Astrocyte of the cerebellum (primary cell): ENCODE results near the gene PRDX5.
A peak's percentile ranks its signal among the peaks of the same experiment; 100 is the strongest.
"Not testable (repeated sequence)": the region's sequence is repeated elsewhere in the genome, so short reads cannot be mapped to it uniquely, and the experiment has no call there.

ENCODE experiments used
- DNase-seq: peaks from one replicate; pipeline ENCODE4 v3.0.0-alpha.2; 2011; ENCODE audit warnings: low read depth
- H3K4me3 ChIP-seq: 2 replicates; pipeline ENCODE4 v1.5.1; 2011; ENCODE audit warnings: mild to moderate bottlenecking, low read depth, low read length, moderate library complexity
- in situ Hi-C: cut with HindIII; loops from 2 replicates; pipeline ENCODE4 v1.10.0; 2017; ENCODE audit warnings: low sequenced_read_pairs
- TF ChIP-seq, protein P1 (sequence below): IDR thresholded peaks from 2 replicates; pipeline ENCODE4 v1.5.1; 2012; ENCODE audit warnings: low read length, low read depth, moderate library complexity, mild to moderate bottlenecking; ENCODE audit errors: missing control alignments

Gene PRDX5

DNA sequence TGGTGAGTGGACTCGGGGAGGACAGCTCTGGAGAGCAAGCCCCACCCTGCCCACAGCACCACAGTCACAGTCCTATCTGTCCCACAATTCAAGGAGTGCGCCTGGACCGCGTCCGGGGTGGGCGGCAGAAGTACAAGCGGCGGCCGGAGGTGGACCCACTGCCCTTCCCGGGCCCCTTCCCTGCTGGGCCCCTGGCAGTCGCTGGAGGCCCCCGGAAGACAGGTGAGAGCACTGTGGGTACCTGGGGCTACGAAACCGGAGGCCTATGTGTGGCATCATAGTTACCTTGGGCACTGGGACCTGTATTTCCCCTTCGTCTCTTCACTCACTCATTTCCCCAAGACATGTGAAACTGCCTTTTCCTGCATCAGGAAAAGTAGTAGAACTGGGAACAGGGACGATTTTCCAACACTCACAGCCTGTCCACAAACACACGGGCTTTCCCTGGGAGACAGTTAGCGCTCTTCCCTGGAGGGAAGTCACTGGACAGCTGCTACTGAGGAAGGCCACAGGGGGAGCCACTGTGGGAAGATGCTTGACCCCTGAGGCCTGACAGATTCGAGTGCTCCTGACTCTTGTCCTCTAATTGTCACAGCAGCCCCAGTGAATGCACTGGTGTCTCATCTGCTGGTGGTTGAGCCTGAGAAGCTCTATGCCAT, 3.6 kb upstream of the PRDX5 start:
- H3K4me3 ChIP-seq: no peak overlapping the region
- TF ChIP-seq, protein P1, sequence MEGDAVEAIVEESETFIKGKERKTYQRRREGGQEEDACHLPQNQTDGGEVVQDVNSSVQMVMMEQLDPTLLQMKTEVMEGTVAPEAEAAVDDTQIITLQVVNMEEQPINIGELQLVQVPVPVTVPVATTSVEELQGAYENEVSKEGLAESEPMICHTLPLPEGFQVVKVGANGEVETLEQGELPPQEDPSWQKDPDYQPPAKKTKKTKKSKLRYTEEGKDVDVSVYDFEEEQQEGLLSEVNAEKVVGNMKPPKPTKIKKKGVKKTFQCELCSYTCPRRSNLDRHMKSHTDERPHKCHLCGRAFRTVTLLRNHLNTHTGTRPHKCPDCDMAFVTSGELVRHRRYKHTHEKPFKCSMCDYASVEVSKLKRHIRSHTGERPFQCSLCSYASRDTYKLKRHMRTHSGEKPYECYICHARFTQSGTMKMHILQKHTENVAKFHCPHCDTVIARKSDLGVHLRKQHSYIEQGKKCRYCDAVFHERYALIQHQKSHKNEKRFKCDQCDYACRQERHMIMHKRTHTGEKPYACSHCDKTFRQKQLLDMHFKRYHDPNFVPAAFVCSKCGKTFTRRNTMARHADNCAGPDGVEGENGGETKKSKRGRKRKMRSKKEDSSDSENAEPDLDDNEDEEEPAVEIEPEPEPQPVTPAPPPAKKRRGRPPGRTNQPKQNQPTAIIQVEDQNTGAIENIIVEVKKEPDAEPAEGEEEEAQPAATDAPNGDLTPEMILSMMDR: peak; percentile 19
- DNase-seq: no peak
- in situ Hi-C loops: no loop called here

DNA sequence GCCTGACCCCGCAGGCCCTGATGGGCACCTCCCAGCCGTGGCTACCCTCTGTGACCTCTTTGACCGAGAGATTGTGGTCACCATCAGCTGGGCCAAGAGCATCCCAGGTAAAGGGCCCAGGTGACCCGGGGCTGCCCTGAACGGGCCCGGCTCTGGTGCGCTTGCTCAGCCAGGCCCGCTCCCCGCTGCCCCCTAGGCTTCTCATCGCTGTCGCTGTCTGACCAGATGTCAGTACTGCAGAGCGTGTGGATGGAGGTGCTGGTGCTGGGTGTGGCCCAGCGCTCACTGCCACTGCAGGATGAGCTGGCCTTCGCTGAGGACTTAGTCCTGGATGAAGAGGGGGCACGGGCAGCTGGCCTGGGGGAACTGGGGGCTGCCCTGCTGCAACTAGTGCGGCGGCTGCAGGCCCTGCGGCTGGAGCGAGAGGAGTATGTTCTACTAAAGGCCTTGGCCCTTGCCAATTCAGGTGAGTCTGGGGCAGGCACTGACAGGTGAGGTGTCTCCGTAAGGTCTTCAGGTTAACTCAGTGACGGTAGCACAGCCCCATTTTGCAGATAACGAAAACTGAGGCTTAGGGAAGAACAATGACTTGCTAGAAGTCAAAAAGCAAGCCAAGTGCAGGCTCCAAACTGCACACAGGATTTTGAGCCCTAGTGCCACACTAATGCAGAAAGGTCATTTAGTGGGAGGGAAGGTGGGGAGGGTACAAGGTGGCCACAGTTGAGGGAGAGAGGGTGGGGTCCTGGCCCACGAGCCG, 2.9 kb upstream of the PRDX5 start:
- in situ Hi-C loops: no loop called here
- TF ChIP-seq, protein P1: no peak
- DNase-seq: no peak
- H3K4me3 ChIP-seq: no peak overlapping the region

DNA sequence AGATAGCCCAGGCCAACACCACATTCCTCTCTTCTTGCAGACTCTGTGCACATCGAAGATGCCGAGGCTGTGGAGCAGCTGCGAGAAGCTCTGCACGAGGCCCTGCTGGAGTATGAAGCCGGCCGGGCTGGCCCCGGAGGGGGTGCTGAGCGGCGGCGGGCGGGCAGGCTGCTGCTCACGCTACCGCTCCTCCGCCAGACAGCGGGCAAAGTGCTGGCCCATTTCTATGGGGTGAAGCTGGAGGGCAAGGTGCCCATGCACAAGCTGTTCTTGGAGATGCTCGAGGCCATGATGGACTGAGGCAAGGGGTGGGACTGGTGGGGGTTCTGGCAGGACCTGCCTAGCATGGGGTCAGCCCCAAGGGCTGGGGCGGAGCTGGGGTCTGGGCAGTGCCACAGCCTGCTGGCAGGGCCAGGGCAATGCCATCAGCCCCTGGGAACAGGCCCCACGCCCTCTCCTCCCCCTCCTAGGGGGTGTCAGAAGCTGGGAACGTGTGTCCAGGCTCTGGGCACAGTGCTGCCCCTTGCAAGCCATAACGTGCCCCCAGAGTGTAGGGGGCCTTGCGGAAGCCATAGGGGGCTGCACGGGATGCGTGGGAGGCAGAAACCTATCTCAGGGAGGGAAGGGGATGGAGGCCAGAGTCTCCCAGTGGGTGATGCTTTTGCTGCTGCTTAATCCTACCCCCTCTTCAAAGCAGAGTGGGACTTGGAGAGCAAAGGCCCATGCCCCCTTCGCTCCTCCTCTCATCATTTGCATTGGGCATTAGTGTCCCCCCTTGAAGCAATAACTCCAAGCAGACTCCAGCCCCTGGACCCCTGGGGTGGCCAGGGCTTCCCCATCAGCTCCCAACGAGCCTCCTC, 2.0 kb upstream of the PRDX5 start:
- in situ Hi-C loops, H3K4me3 ChIP-seq, DNase-seq: not testable (repeated sequence)

DNA sequence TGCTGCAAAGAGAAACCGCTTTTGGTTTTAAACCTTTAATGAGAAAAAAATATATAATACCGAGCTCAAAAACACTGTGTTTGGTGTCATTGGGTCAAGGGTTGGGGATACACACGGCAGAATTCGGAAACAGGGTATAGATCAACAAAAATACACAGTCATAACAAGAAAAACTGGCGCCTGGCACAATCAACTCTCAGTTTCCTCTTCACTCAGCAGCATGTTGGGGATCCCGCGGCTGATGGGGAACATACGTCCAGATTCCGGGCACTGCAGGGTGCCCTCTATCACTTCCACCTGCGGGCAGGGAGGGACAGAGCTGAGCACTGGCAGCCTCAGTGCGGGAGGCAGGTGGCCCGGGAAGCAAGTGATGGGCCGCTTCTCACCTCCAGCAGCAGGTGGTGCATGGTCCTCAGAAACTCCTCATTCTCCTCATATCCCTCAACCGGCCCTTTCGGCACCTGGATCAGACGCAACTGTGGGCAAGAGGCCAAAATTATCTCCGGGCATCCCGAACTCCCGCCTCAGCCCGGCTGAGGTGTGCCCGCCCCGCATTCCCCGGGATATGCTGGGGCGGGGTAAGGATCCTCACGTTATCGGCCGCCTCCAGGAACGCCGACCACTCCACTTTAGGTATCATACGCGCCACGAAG, 1.1 kb upstream of the PRDX5 start:
- DNase-seq: no peak
- in situ Hi-C loops: no loop called here
- H3K4me3 ChIP-seq: peak overlapping the region; percentile 90
- TF ChIP-seq, protein P1: no peak

DNA sequence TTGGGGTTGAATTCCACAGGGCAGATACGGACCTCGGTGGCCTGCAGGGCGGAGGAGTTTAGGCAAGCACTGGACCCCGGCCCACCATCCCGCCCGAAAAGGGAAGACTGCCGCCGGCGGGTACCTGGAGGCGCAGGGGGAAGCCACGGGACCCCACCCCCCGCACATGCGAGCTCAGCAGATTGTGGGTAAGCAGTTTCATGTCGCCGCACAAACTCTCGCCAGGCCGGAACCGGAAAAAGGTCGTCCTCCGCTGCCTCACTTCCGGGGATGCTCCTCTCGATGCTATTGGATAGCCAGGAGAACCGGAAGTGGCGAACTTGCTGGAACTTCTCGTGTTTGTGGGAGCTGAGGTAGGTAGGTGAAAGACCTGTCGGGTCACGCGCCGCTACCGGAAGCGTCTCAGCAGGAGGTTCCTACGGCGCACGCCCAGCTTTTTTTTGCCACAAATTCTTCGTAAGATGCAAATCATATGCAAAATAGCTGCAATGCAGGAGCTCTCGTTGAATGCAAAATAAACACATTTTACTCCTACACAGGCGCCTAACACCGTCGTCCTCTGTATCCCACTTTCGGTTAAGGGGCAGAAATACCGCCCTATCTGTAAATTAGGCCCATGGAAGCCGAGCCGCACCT, 478 bp upstream of the PRDX5 start, which contains the start of gene TRMT112:
TSS of gene TRMT112 (minus strand) at position 235 of the 636 bp plus-strand sequence. CDS start at position 202, 33 bp downstream.
- peak within 1 kb of the TSS; percentile 90 for H3K4me3 ChIP-seq
- TF ChIP-seq, protein P1: no peak
- DNase-seq: peak; percentile 92
- in situ Hi-C loops: no loop called here

DNA sequence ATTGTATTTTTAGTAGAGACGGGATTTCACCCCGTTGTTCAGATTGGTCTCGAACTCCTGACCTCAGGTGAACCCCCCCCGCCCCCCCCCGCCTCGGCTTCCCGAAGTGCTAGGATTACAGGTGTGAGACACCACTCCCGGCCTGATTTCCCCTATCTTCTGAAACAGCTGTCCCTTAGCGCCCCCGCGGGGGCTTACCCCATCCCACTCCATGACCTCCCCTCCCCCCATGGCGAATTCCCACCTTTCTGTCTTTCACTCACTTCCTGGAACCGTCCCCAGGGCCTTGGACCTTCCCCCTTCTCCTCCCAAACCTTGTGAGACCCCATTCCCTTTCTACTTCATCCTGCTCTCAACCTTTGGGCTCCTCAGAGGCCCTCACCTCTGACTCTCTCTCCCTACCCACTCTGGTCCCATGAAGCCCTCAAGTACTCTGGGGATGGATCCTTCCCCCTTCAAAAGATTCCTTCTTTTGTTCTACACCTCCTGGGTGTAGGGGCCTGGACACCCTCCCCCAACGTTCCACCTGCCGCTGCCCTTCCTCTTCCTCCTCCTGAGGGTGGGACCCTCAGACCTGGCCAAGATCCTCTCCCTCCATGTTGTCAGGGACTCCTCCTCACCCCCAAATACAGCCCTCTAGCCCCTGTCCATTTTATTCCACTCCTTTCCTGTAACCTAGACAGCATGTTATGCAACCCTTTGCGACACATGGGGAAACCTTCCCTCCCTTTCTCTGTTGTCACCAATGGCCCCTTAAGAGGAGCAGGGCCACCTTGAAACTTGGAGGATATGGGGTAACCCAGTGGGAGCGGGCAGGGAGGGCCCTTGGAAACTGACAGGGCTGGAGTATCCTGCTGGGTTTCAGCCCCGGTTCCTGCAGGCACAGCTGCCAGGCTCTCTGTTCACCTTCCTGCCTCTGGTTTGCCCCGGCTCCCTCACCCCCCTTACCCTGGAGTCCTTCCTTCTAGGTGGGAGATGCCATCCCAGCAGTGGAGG, 1.1 kb downstream of the PRDX5 start:
- TF ChIP-seq, protein P1: no peak
- in situ Hi-C loops: no loop called here
- no peak for DNase-seq
- H3K4me3 ChIP-seq: peak overlapping the region; percentile 90
